ENCODE results near the gene RIN3.

RIN3 gene

DNA sequence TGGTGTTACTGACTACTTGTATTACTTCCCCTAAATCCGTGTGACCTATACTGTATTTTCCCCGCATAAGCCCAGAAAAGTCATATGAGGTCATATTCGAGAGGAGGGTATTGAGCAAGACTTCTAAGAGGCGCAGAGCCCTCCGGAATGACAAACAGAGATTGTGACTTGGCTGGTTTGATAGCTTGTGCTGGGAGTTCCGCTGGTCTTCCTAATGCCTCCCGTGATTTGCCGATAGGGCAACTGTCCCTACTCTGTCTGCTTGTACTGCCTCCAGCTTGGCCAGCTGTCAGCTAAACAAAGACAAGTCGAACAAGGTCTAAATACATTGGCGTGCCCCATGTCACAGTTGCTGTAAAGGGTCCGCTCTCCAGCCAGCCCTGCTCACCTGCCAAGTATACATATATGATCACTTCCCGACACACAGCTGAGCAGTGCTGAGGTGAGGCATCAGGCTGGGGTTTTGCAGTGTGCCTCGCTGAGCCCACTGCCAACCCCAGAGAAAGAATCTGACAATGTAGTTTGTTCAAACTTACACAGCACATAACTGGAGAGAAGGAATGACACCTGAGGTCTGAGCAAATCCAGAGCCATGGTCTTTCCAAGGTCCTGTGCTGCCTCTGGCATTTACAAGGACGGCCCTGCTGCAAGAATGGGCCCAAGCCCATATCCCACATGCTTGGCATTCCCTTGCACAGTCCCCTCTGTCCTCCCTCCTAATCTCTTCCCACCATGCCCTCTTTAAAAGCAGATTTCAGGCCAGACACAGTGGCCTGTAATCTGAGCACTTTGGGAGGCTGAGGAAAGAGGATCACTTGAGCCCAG, 211.1 kb downstream of the RIN3 start:
- no peak for TF ChIP-seq MYC (IDR thresholded peaks at IDR 0.05; ENCODE audit: low read depth, low read length)
- TF ChIP-seq POLR2A (IDR thresholded peaks at IDR 0.05; ENCODE audit: extremely low read depth, insufficient read length) = no peak
- TF ChIP-seq, protein P1, sequence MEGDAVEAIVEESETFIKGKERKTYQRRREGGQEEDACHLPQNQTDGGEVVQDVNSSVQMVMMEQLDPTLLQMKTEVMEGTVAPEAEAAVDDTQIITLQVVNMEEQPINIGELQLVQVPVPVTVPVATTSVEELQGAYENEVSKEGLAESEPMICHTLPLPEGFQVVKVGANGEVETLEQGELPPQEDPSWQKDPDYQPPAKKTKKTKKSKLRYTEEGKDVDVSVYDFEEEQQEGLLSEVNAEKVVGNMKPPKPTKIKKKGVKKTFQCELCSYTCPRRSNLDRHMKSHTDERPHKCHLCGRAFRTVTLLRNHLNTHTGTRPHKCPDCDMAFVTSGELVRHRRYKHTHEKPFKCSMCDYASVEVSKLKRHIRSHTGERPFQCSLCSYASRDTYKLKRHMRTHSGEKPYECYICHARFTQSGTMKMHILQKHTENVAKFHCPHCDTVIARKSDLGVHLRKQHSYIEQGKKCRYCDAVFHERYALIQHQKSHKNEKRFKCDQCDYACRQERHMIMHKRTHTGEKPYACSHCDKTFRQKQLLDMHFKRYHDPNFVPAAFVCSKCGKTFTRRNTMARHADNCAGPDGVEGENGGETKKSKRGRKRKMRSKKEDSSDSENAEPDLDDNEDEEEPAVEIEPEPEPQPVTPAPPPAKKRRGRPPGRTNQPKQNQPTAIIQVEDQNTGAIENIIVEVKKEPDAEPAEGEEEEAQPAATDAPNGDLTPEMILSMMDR (IDR thresholded peaks at IDR 0.05; ENCODE audit: low read depth, low read length) = no peak
- TF ChIP-seq, protein P2, sequence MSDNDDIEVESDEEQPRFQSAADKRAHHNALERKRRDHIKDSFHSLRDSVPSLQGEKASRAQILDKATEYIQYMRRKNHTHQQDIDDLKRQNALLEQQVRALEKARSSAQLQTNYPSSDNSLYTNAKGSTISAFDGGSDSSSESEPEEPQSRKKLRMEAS (IDR thresholded peaks at IDR 0.05; ENCODE audit: low read depth, low read length) = no peak
- no peak overlapping the region for H3K4me3 ChIP-seq (ENCODE audit: low read depth, low read length)
- DNase-seq (ENCODE audit: low read depth) = peak; percentile 61

DNA sequence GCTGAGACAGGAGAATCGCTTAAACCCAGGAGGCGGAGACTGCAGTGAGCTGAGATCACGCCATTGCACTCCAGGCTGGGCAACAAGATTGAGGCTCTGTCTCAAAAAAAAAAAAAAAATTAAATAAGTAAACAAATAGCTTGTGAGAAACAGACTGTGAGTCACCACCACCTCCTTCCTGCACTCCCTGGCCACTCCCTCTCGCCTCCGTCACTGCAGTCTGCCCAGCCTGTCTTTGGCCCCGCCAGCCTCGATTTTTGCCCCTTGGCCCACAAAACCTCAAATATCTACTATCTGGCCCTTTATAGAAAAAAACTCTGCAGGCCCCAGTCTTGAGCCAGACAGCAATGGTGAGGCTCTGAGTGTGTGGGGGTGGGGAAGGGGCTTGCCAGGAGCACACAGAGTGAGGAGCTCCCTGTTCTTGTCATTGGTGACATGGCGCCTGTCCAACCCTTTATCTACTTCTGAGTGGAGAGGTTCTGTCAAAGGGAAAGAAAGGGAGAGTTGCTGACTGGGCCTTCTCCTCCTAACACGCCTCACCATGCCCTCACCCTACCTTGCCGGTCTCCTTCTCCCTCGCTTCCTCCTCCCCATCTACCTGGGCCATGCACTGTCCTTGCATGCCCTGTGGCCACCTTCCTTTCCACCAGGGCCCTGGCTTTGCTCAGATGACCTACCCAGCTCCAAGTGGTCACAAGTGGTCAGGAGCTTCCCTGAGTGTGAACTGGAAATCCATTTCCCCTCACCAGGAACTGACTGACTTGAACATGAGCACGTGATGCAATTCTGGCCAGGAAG, 212.8 kb downstream of the RIN3 start:
- H3K4me3 ChIP-seq (ENCODE audit: low read depth, low read length) = no peak overlapping the region
- peak; percentile 62 for DNase-seq (ENCODE audit: low read depth)
- TF ChIP-seq, protein P1 (IDR thresholded peaks at IDR 0.05; ENCODE audit: low read depth, low read length) = no peak
- TF ChIP-seq, protein P2 (IDR thresholded peaks at IDR 0.05; ENCODE audit: low read depth, low read length) = no peak
- TF ChIP-seq POLR2A (IDR thresholded peaks at IDR 0.05; ENCODE audit: extremely low read depth, insufficient read length) (no peak), MYC (IDR thresholded peaks at IDR 0.05; ENCODE audit: low read depth, low read length) (no peak)

DNA sequence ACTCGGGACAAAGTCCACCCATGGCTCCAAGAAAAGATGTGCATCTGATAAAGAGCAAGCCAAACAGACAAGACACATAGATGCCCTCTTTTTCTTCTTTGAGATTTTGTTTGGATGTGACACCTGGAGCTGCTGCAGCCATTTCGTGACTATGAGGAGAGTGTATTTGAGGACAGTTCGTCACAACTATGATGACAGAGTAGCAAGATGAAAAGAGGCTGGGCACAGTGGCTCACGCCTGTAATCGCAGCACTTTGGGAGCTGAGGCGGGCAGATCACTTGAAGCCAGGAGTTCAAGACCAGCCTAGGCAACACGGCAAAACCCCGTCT, 213.3 kb downstream of the RIN3 start:
- TF ChIP-seq MYC (IDR thresholded peaks at IDR 0.05; ENCODE audit: low read depth, low read length) (no peak), POLR2A (IDR thresholded peaks at IDR 0.05; ENCODE audit: extremely low read depth, insufficient read length) (no peak)
- TF ChIP-seq, protein P2 (IDR thresholded peaks at IDR 0.05; ENCODE audit: low read depth, low read length) = no peak
- TF ChIP-seq, protein P1 (IDR thresholded peaks at IDR 0.05; ENCODE audit: low read depth, low read length) = no peak
- no peak for DNase-seq (ENCODE audit: low read depth)
- no peak overlapping the region for H3K4me3 ChIP-seq (ENCODE audit: low read depth, low read length)

DNA sequence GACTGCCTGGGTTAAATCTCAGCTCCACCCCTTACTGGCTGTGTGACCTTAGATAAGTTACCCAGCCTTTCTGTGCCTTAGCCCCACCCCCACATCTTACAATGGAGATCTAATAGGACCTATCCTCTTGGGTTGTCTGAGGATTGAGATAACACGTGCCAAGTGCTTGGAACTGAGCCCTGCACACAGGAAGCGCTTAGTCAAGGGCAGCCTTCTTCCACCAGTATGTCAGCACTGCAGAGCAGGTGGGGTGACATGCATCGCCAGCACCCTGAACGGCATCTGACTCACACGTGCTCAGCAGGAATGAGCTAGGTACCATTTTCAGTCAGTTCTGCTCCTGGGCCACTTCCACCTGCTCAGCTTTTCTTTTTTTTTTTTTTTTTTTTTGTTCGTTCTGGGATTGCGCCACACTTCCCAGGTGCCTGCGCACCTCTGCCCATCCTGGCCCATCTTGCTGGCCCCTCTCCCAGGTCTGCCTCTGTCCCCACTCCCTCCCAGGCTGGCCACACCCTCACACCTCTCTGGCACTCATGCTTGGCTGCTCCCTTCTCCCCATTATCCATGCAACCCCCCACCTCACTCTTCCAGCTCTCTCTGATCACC, 215.3 kb downstream of the RIN3 start:
- peak; percentile 32 for DNase-seq (ENCODE audit: low read depth)
- H3K4me3 ChIP-seq (ENCODE audit: low read depth, low read length) = no peak overlapping the region
- TF ChIP-seq POLR2A (IDR thresholded peaks at IDR 0.05; ENCODE audit: extremely low read depth, insufficient read length) = no peak
- TF ChIP-seq, protein P2 (IDR thresholded peaks at IDR 0.05; ENCODE audit: low read depth, low read length) = peak; percentile 47; the same call in 1 of the 2 replicates
- no peak for TF ChIP-seq MYC (IDR thresholded peaks at IDR 0.05; ENCODE audit: low read depth, low read length)
- TF ChIP-seq, protein P1 (IDR thresholded peaks at IDR 0.05; ENCODE audit: low read depth, low read length) = no peak

GRCh38 chr14:92729634-92730358, 216.2 kb downstream of the RIN3 start:
- no peak overlapping the region for H3K4me3 ChIP-seq (ENCODE audit: low read depth, low read length)
- no peak for TF ChIP-seq MYC (IDR thresholded peaks at IDR 0.05; ENCODE audit: low read depth, low read length)
- TF ChIP-seq POLR2A (IDR thresholded peaks at IDR 0.05; ENCODE audit: extremely low read depth, insufficient read length) = no peak
- TF ChIP-seq, protein P1 (IDR thresholded peaks at IDR 0.05; ENCODE audit: low read depth, low read length) = no peak
- TF ChIP-seq, protein P2 (IDR thresholded peaks at IDR 0.05; ENCODE audit: low read depth, low read length) = 0 out of 2 replicates have a peak, but pooled peaks have one; percentile 7
- DNase-seq (ENCODE audit: low read depth) = peak; percentile 88

All from NB4 (cell line).